HCT116 (cell line): ENCODE results near the gene SH3BP5L.

Experiments used
- ATF3 ChIP-seq: IDR thresholded peaks from 2 replicates; pipeline ENCODE4 v1.6.1; 2012
- CEBPB ChIP-seq: IDR thresholded peaks from 2 replicates; pipeline ENCODE4 v1.6.1; 2012; ENCODE audit warnings: low read depth
- CTCF ChIP-seq, 3 experiments: fragments of 200-600 bp in 1 of 3; sonication (generic) in 1 of 3; IDR thresholded peaks in 2 of 3; conservative IDR thresholded peaks in 1 of 3; 2 replicates each; pipeline ENCODE4 v1.5.1; 2012 to 2017; ENCODE audit warnings: low read depth in 2 of 3, low read length in 2 of 3, antibody characterized with exemption in 1 of 3, borderline replicate concordance in 1 of 3, control low read depth in 1 of 3, mild to moderate bottlenecking in 1 of 3, mixed read lengths in 1 of 3, mixed run types in 1 of 3, moderate library complexity in 1 of 3; ENCODE audit not compliant: insufficient read depth in 1 of 3
- EZH2 ChIP-seq: fragments of 200-600 bp; sonication (generic); IDR thresholded peaks from 2 replicates; pipeline ENCODE4 v1.6.1; 2017; ENCODE audit warnings: antibody characterized with exemption, mixed run types
- POLR2A ChIP-seq: IDR thresholded peaks from 2 replicates; pipeline ENCODE4 v1.7.0; 2011; ENCODE audit warnings: borderline replicate concordance; ENCODE audit not compliant: insufficient read depth, insufficient read length; ENCODE audit errors: extremely low read depth
- ZNF274 ChIP-seq: fragments of 200-500 bp; sonication (Bioruptor generic); IDR thresholded peaks from 2 replicates; pipeline ENCODE4 v1.6.1; 2014; ENCODE audit warnings: mild to moderate bottlenecking, low read depth, low read length, inconsistent platforms
- TF ChIP-seq, protein P1 (sequence below): IDR thresholded peaks from 2 replicates; pipeline ENCODE4 v1.6.1; 2012

DNA sequence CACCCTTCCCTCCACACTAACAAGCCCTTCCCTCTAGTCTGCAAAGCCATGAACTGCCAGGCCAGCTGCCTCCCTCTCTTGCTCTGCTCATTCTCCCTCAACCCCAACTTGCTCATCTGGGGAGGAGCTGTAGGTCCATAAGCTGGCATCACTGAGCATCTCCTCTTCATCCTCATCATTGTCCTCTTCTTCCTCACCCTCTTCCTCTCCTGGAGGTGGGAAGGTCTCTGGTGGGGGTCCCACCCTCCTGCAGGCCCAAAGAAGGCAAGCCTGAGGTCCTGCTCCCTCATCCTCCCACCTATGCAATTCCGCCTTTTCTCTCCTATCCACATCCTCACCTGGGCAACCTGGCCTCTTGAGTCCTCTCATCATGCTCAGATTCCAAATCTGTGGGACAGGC lies 30.5 kb upstream of the SH3BP5L start:
- TF ChIP-seq POLR2A (no peak), ATF3 (no peak), EZH2 (no peak), CEBPB (no peak), ZNF274 (no peak), CTCF (IDR thresholded peaks at IDR 0.05 in 2 of 3, conservative IDR thresholded peaks at IDR 0.05 in 1 of 3; ENCODE audit: borderline replicate concordance in 1 of 3, insufficient read depth in 1 of 3, low read depth in 2 of 3, low read length in 2 of 3) (no peak)
- TF ChIP-seq, protein P1, sequence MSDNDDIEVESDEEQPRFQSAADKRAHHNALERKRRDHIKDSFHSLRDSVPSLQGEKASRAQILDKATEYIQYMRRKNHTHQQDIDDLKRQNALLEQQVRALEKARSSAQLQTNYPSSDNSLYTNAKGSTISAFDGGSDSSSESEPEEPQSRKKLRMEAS, result no peak
